HG03097 (cell line): ENCODE results near the gene CT45A3.
"Not testable (repeated sequence)": the region's sequence is repeated elsewhere in the genome, so short reads cannot be mapped to it uniquely, and the experiment has no call there.

Experiments
- ATAC-seq: cut with Tn5 transposase; IDR thresholded peaks from one replicate; pipeline ENCODE4 v1.9.1; 2021; ENCODE audit not compliant: unreplicated experiment, low FRiP score

The CT45A3 gene, protein sequence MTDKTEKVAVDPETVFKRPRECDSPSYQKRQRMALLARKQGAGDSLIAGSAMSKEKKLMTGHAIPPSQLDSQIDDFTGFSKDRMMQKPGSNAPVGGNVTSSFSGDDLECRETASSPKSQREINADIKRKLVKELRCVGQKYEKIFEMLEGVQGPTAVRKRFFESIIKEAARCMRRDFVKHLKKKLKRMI

DNA sequence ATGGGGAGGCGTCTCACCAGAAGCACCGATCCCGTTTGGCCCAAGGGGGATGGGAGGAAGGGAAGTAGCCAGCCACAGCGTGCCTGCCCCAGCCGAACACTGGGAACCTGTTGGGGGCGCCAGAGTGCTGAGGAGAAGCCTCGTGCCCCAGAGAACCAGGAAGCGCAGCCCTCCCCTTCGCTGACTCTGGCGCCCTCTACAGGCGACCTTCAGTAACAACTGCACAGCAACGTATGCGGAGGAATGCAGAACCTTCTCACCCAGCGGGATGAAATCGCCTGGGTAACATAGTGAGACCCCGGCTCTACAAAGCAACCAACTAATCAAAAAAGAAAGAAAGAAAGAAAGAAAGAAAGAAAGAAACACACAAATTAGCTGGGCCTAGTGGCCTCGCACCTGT is at the start of gene CT45A3:
TSS of gene CT45A3 (minus strand) at position 101 of the 400 bp plus-strand sequence. CDS start 3,747 bp downstream, outside the sequence.
- ATAC-seq, result not testable (repeated sequence)

- ATAC-seq, result not testable (repeated sequence)
Observed at GRCh38 chrX:135802687-135803086, 34.7 kb upstream of the CT45A3 start, which contains the start of gene CT45A6. Gene CT45A6 (minus strand): TSS chrX:135802787. CDS start chrX:135798993, 3,794 bp downstream.

DNA sequence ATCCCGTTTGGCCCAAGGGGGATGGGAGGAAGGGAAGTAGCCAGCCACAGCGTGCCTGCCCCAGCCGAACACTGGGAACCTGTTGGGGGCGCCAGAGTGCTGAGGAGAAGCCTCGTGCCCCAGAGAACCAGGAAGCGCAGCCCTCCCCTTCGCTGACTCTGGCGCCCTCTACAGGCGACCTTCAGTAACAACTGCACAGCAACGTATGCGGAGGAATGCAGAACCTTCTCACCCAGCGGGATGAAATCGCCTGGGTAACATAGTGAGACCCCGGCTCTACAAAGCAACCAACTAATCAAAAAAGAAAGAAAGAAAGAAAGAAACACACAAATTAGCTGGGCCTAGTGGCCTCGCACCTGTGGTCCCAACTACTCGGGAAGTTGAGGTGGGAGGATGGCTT is 17.4 kb upstream of the CT45A3 start, which contains the start of gene CT45A5:
TSS of gene CT45A5 (minus strand) at position 101 of the 400 bp plus-strand sequence. CDS start 3,774 bp downstream, outside the sequence.
- ATAC-seq, result not testable (repeated sequence)

DNA sequence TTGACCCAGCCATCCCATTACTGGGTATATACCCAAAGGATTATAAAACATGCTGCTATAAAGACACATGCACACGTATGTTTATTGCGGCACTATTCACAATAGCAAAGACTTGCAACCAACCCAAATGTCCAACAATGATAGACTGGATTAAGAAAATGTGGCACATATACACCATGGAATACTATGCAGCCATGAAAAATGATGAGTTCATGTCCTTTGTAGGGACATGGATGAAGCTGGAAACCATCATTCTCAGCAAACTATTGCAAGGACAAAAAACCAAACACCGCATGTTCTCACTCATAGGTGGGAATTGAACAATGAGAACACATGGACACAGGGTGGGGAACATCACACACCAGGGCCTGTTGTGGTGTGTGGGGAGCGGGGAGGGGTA is 23.3 kb downstream of the CT45A3 start:
- ATAC-seq, result not testable (repeated sequence)

GRCh38 chrX:135741192-135741715 is 26.7 kb downstream of the CT45A3 start:
- ATAC-seq, result no peak

GRCh38 chrX:135740681-135741149 is 27.3 kb downstream of the CT45A3 start:
- ATAC-seq, result peak; percentile 76

DNA sequence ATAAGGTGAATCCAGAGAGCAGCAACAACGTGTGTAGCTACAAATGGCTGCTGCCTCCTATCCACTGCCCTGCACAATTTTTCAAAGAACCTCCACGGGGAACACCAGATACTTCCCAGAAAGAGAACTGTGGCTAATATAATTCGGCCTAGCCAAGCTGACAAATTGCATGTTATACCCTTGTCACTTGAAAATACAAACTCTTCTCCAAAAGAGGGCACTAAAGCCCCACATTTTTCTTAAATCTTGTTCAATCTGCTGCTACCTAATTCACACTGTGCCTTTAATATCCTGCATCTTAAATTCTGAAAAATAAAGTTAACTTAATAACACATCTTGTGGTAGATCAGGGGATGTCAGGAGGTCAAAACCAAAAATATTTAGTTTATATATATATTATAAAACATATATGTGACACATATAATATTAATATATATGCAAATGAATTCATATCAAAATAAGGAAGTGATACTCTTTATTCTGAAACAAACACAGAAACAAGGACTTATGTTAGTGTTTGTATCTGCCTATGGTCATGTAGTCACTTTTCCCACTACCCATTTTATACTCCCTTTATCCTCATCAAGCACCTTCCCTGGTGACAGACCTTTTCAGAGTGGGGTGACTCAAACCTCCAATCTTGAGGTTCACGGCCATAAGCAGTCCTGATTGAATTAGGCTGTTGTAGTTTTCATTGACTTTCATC is 30.5 kb downstream of the CT45A3 start:
- no peak for ATAC-seq

GRCh38 chrX:135734666-135735065 is 33.3 kb downstream of the CT45A3 start:
- ATAC-seq, result not testable (repeated sequence)

DNA sequence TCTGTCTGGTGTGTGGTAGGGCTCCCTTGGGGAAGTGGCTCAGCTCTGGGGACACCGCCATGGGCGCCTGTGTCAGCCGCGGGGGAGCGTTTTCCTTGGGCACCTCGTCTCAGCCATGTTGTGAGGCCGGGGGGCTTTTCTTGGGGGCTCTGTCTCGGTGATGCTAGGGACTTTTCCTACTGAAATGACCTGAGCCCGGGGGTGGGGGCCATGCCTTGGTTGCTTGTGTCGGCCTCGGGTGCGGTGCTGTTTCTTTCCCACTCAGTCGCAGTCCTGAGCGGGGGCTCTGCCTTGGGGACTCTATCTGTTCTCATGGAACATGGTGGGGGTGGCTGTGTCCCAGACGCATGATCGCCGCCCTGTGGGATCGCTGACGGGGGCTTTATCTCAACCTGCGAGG is 54.2 kb downstream of the CT45A3 start:
- no peak for ATAC-seq

DNA sequence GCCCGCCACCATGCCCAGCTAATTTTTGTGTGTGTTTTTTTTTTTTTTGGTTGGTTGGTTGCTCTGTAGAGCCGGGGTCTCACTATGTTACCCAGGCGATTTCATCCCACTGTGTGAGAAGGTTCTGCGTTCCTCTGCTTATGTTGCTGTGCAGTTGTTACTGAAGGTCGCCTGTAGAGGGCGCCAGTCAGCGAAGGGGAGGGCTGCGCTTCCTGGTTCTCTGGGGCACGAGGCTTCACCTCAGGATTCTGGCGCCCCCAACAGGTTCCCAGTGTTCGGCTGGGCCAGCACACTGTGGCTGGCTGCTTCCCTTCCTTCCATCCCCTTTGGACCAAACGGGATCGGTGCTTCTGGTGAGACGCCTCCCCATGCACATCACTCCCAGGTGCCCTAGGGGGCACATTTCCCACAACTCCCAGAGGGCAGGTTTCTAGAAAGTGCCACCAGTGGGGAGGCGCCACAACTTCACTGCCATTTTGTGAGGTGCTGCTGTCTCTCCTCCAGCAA is 54.8 kb downstream of the CT45A3 start, which contains the start of gene CT45A1:
TSS of gene CT45A1 (plus strand) at position 457 of the 507 bp plus-strand sequence. CDS start 5,302 bp downstream, outside the sequence.
- ATAC-seq, result not testable (repeated sequence)
